Transverse colon (tissue), 4 donors: Measurements from ENCODE around the gene MADD. TPM values are rescaled to one million over a fixed set of nuclear protein-coding genes. Genes with fewer than 3 reads are reported as not detected.
"Not testable (repeated sequence)": the region's sequence is repeated elsewhere in the genome, so short reads cannot be mapped to it uniquely, and the experiment has no call there.

Experiments used
- DNase-seq: peaks from one replicate; pipeline ENCODE4 v3.0.0-alpha.2; 2019
- H3K27ac ChIP-seq, 4 donors: fragments of 200-600 bp; sonication (generic); 2 replicates each; pipeline ENCODE4 v1.5.1; 2016 to 2018; ENCODE audit warnings: inconsistent platforms in 4 of 4
- H3K27me3 ChIP-seq: fragments of 200-600 bp; sonication (generic); 2 replicates; pipeline ENCODE4 v1.5.1; 2017; ENCODE audit warnings: inconsistent platforms
- H3K36me3 ChIP-seq, 4 donors: fragments of 200-600 bp; sonication (generic); 2 replicates each; pipeline ENCODE4 v1.5.1; 2017 to 2019; ENCODE audit warnings: inconsistent platforms in 4 of 4
- H3K4me1 ChIP-seq, 4 donors: fragments of 200-600 bp; sonication (generic); 2 replicates each; pipeline ENCODE4 v1.5.1; 2017 to 2020; ENCODE audit warnings: inconsistent platforms in 4 of 4
- H3K4me3 ChIP-seq, 4 donors: fragments of 200-600 bp; sonication (generic); 1 replicate in 1 of 4; 2 replicates in 3 of 4; pipeline versions ENCODE4 v1.5.1 to v1.6.1; 2017 to 2019; ENCODE audit warnings: inconsistent platforms in 4 of 4
- H3K9me3 ChIP-seq, 2 donors: fragments of 200-600 bp; sonication (generic); 2 replicates each; pipeline ENCODE4 v1.5.1; 2017 to 2019; ENCODE audit warnings: inconsistent platforms in 2 of 2
- EP300 ChIP-seq: sonication (generic); formaldehyde crosslinking; IDR thresholded peaks from one replicate; pipeline ENCODE4 v1.6.1; 2017; ENCODE audit warnings: antibody characterized with exemption, low read depth
- POLR2A ChIP-seq: fragments of 450-650 bp; IDR thresholded peaks from one replicate; pipeline ENCODE4 v1.6.1; 2016; ENCODE audit warnings: antibody characterized with exemption, mild to moderate bottlenecking, moderate library complexity
- POLR2AphosphoS5 ChIP-seq, 3 donors: sonication (generic); formaldehyde crosslinking; IDR thresholded peaks; one replicate each; pipeline ENCODE4 v1.6.1; 2016; ENCODE audit warnings: antibody characterized with exemption in 3 of 3
- WGBS, 2 donors: methylation state at CpG; one replicate each; pipeline ENCODE4 v1.1.5; 2018; ENCODE audit warnings: low coverage in 1 of 2; 5-methylcytosine and 5-hydroxymethylcytosine counted together
- in situ Hi-C, 4 donors: fragments of 200-750 bp; cut with MboI; loops; one replicate each; pipeline versions ENCODE4 v1.15.0 to v1.15.1; 2017; ENCODE audit warnings: low sequenced_read_pairs in 3 of 4, low pct_ligation_motif_present in 1 of 4, low pct_unique_long_range_greater_than_20kb in 1 of 4
- intact Hi-C: fragments of 100-400 bp; cut with DNase I; formaldehyde crosslinking; loops from one replicate; pipeline ENCODE4 v1.15.1; 2023; ENCODE audit warnings: low total_unique reads
- total RNA-seq, 4 donors: library from RNA; depleted of rRNA; stranded (reverse); fragments of >200 nt; gene quantifications; one replicate each; pipeline ENCODE4 v1.1.0, GENCODE V29; 2016
- TF ChIP-seq, protein P1 (sequence below), 5 experiments: fragments of 200-600 bp in 3 of 5; fragments of 450-650 bp in 2 of 5; sonication (generic) in 3 of 5; IDR thresholded peaks; 1 replicate in 2 of 5; 2 replicates in 3 of 5; pipeline ENCODE4 v1.5.1; 2016 to 2017; ENCODE audit warnings: antibody characterized with exemption in 5 of 5, inconsistent platforms in 3 of 5, mild to moderate bottlenecking in 2 of 5, moderate library complexity in 1 of 5

Gene MADD
- total RNA-seq, 4 donors from 2014 or later = 64.3 to 285 (median 71.8) TPM

DNA sequence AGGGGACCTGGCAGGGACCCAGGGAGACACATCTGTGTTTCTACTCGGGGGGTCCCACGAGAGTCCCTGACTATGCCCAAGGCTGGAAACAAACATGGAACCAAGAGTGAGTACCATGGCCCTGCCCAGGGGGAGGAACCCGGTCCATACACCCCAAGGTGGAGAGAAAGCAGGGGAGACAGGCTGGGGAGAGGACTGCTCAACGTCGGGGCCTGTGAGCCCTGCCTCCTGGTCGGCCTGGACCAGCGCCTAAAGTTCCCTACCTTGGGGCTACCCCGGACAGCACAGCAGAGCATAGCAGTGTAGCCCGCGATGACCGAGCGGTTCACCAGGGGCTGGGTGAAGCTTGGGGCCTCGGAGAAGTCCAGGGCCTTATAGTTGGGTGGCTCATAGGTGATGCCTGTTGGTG lies 62.4 kb downstream of the MADD start:
- DNase-seq = no peak
- intact Hi-C loops (no loop called here), in situ Hi-C loops (no loop called here)
- TF ChIP-seq, protein P1, sequence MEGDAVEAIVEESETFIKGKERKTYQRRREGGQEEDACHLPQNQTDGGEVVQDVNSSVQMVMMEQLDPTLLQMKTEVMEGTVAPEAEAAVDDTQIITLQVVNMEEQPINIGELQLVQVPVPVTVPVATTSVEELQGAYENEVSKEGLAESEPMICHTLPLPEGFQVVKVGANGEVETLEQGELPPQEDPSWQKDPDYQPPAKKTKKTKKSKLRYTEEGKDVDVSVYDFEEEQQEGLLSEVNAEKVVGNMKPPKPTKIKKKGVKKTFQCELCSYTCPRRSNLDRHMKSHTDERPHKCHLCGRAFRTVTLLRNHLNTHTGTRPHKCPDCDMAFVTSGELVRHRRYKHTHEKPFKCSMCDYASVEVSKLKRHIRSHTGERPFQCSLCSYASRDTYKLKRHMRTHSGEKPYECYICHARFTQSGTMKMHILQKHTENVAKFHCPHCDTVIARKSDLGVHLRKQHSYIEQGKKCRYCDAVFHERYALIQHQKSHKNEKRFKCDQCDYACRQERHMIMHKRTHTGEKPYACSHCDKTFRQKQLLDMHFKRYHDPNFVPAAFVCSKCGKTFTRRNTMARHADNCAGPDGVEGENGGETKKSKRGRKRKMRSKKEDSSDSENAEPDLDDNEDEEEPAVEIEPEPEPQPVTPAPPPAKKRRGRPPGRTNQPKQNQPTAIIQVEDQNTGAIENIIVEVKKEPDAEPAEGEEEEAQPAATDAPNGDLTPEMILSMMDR (IDR thresholded peaks at IDR 0.05) = no peak
- TF ChIP-seq POLR2AphosphoS5 (IDR thresholded peaks at IDR 0.05) (no peak), POLR2A (no peak), EP300 (no peak)
- Histone ChIP-seq H3K36me3 (peaks cover 0 to 18% (median 2%) of the 10 kb centered on the region in 4 donors), H3K9me3 (no peaks in the 10 kb centered on the region), H3K4me3 (no peak overlapping the region), H3K27ac (peak overlapping the region in 3 of 4 donors; percentile 46 to 69 (median 58)), H3K27me3 (no peaks in the 10 kb centered on the region), H3K4me1 (peaks cover 0 to 20% (median 12%) of the 10 kb centered on the region in 4 donors)
- WGBS, 2 donors = 55 to 80% methylated on average over 4 to 11 of the region's 13 CpGs

DNA sequence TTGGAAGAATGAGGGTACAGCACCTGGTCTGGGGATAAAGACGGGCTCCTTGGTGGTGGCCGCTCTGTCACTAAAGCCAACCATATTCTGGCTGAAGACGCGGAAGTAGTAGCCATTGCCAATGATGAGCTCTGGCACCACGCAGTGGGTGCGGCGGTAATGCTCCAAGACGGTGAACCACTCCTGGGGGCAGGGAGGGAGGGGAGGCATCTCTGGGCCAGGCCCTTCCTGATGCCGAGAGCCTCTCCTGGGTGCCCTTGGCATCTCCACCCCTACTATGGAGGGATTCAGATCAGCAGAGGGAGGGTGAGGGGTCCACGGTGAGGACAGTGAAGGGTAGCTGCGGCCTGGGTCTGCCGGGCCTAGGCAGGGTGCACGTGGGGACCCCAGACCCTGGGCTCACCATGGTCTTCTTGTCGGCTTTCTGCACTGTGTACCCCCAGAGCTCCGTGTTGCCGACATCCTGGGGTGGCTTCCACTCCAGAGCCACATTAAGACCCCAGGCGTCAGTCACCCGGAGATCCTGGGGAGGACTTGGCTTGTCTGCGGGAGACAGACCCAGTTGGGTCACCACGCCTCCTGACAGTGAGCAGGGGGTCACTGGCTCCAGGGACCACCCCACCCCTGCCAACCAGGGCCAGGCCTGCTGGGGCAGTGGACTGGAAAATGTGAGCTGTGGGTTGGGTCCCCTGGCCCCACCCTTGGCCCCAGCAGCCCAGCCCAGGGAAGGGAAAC lies 63.0 kb downstream of the MADD start:
- intact Hi-C loops = no loop called here
- peaks cover 0 to 20% (median 12%) of the 10 kb centered on the region in 4 donors for H3K4me1 ChIP-seq
- TF ChIP-seq, protein P1 (IDR thresholded peaks at IDR 0.05) = no peak
- TF ChIP-seq POLR2A = no peak
- no peak for TF ChIP-seq POLR2AphosphoS5 (IDR thresholded peaks at IDR 0.05)
- no peaks in the 10 kb centered on the region for H3K9me3 ChIP-seq
- WGBS, 2 donors = 94 to 100% methylated on average over 1 to 20 of the region's 20 CpGs
- H3K4me3 ChIP-seq = no peak overlapping the region
- no peak for DNase-seq
- no peaks in the 10 kb centered on the region for H3K27me3 ChIP-seq
- H3K27ac ChIP-seq = no peak overlapping the region
- H3K36me3 ChIP-seq = peaks cover 0 to 12% (median 1%) of the 10 kb centered on the region in 4 donors
- in situ Hi-C loops = no loop called here

DNA sequence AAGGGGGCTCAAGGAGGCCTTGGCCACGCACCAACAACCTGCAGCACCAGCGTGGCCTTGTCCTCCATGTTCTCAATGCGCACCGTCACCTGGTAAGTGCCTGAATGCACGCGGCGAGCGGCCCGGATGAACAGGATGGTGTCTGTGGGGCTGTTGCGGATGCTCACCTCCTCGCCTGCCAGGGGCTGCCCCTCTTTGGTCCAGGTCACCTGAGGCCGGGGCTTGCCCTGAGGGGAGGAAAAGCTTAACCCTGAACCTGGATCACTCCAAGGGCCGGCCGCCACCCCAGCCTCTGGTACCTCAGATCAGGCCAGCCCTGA lies 63.6 kb downstream of the MADD start:
- Histone ChIP-seq H3K9me3 (no peaks in the 10 kb centered on the region), H3K36me3 (peaks cover 0 to 10% (median 1%) of the 10 kb centered on the region in 4 donors), H3K4me1 (peaks cover 0 to 20% (median 12%) of the 10 kb centered on the region in 4 donors), H3K27ac (no peak overlapping the region), H3K27me3 (no peaks in the 10 kb centered on the region), H3K4me3 (no peak overlapping the region)
- in situ Hi-C loops = no loop called here
- DNase-seq = no peak
- intact Hi-C loops = no loop called here
- TF ChIP-seq POLR2AphosphoS5 (IDR thresholded peaks at IDR 0.05) (no peak), POLR2A (no peak), EP300 (no peak)
- TF ChIP-seq, protein P1 (IDR thresholded peaks at IDR 0.05) = no peak
- 94% methylated on average over 14 of the region's 14 CpGs; no CpG with 5 or more reads in 1 of the 2 donors for WGBS, 2 donors

DNA sequence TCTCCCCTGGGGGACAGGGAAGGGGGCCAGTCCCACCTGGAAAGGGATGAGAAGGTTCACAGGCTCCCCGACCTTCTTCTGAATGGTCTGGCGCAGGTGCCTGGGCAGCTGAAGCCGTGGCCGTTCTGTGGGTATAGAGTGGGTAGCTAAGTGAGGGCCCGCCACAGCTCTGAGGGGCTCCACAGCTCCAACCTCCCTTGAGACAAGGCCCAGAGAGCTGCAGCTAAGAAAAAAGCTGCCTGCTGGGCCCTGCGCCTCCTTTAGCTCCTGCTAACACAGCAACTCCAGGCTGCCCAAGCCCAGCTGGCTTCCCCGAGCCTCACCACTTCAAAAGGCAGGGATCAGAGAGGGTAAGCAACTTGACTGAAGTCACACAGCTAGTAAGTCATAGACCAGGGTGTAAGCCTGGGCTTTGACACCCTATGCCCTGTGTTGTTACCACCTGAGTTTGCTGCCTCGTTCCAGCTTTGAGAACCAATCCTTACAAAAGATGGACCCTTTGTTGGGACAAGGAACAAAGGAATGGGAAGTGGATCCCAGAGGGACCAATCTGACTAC lies 64.0 kb downstream of the MADD start:
- in situ Hi-C loops (no loop called here), intact Hi-C loops (no loop called here)
- WGBS, 2 donors = 85 to 86% methylated on average over 1 to 4 of the region's 8 CpGs

DNA sequence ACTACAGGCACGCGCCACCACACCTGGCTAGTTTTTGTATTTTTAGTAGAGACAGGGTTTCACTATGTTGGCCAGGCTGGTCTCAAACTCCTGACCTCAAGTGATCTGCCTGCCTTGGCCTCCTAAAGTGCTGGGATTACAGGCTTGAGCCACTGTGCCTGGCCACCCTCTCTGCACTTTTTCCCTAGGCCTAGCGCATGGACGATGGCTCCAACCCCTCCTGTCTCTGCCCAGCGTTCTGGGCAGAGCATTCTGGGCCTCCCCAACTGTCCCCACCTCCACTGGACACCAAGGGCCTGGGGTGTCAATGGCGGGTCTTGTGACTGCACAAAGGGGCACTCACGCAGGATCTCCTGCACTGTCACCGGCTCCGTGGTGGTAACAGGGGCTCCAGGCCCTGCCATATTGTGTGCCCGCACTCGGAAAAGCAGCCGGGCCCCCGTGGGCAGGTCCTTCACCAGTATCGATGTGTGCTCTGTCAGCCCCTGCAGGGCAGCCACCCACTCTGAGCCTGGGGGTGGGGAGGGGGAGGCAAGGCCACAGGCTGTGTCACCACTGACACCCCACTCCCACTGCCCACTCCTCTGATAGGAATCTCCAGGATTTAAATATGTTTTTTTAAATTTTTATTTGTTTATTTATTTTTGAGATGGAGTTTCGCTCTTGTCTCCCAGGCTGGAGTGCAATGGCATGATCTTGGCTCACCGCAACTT lies 64.9 kb downstream of the MADD start:
- H3K27me3 ChIP-seq, H3K9me3 ChIP-seq, H3K36me3 ChIP-seq, intact Hi-C loops, DNase-seq, in situ Hi-C loops, H3K4me3 ChIP-seq, H3K27ac ChIP-seq: not testable (repeated sequence)
- 96 to 97% methylated on average over 4 to 16 of the region's 16 CpGs for WGBS, 2 donors
- peaks cover 0 to 20% (median 12%) of the 10 kb centered on the region in 4 donors for H3K4me1 ChIP-seq

More for the DNA sequence above, 64.0 kb downstream of the MADD start:
- Histone ChIP-seq H3K4me1 (peaks cover 0 to 20% (median 12%) of the 10 kb centered on the region in 4 donors), H3K36me3 (peaks cover 0 to 9% (median under 1%) of the 10 kb centered on the region in 4 donors), H3K27me3 (no peaks in the 10 kb centered on the region), H3K27ac (no peak overlapping the region), H3K4me3 (no peak overlapping the region), H3K9me3 (no peaks in the 10 kb centered on the region)
- TF ChIP-seq POLR2AphosphoS5 (IDR thresholded peaks at IDR 0.05) = no peak
- TF ChIP-seq, protein P1 (IDR thresholded peaks at IDR 0.05) = no peak
- no peak for TF ChIP-seq EP300
- no peak for TF ChIP-seq POLR2A
- DNase-seq = no peak
